22Rv1 (cell line): Measurements from ENCODE around the gene SEZ6.

ENCODE experiments used
- CTCF ChIP-seq: fragments of 450-650 bp; IDR thresholded peaks from 2 replicates; pipeline ENCODE4 v1.5.1; 2017; ENCODE audit warnings: mild to moderate bottlenecking
- ZFX ChIP-seq: fragments of 450-650 bp; IDR thresholded peaks from 2 replicates; pipeline ENCODE4 v1.6.1; 2017; ENCODE audit warnings: antibody characterized with exemption, borderline replicate concordance

GRCh38 chr17:28960256-28961061, 45.4 kb downstream of the SEZ6 start:
- no peak for TF ChIP-seq CTCF
- TF ChIP-seq ZFX = no peak
